ENCODE results near the gene RASL10B.

DNA sequence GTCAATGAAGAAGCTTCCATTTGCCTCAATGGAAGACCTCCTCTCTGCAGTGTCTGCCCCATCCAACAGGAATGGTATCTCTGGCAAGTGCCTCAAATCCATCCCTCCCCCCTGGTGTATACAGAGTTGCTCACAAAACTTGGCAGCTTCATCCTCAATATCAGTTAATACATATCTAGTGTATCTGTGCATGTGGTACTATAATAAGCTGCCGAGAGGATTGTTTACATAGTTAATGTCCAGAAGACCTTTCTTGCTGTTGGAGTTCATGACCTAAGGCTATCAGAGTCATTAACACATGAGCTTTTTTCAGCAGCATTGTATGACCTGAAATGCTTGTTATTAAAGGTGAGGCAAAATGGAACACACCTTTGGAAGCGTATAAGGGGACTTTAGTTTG, 14.0 kb upstream of the RASL10B start:
- TF ChIP-seq EZH2 (IDR thresholded peaks at IDR 0.05; ENCODE audit: insufficient read depth, poor library complexity, severe bottlenecking) (no peak), EZH2phosphoT487 (IDR thresholded peaks at IDR 0.05; ENCODE audit: insufficient read depth, low read depth) (no peak)
